NCI-H774 (cell line): ENCODE data around the gene HBA2.
"Not testable (repeated sequence)": the region's sequence is repeated elsewhere in the genome, so short reads cannot be mapped to it uniquely, and the experiment has no call there.

Source experiments
- DNase-seq: peaks from one replicate; lab custom pipeline; 2025; lab: John Stamatoyannopoulos, UW

The HBA2 gene

GRCh38 chr16:175011-175949, 2.6 kb downstream of the HBA2 start:
- no peak for DNase-seq

GRCh38 chr16:176006-176405, 3.3 kb downstream of the HBA2 start:
- DNase-seq = not testable (repeated sequence)

GRCh38 chr16:176477-177382, 4.1 kb downstream of the HBA2 start, which contains the start of gene HBA1:
Gene HBA1 (plus strand): TSS chr16:176680. CDS start chr16:176717, 37 bp downstream.
- DNase-seq = not testable (repeated sequence)

GRCh38 chr16:177394-177822, 4.7 kb downstream of the HBA2 start:
- no peak for DNase-seq

GRCh38 chr16:177981-178667, 5.4 kb downstream of the HBA2 start:
- no peak for DNase-seq

- no peak for DNase-seq
Measured at GRCh38 chr16:178668-179015, 6.0 kb downstream of the HBA2 start.

- no peak for DNase-seq
Measured at GRCh38 chr16:179211-180092, 6.8 kb downstream of the HBA2 start.

- DNase-seq = no peak
Measured at GRCh38 chr16:180101-180675, 7.5 kb downstream of the HBA2 start, which contains the start of gene HBQ1. Gene HBQ1 (plus strand): TSS chr16:180459. CDS start chr16:180487, 28 bp downstream.

- DNase-seq = peak; percentile 31
Measured at GRCh38 chr16:180681-181564, 8.2 kb downstream of the HBA2 start.

- DNase-seq = no peak
Measured at GRCh38 chr16:181565-182021, 8.9 kb downstream of the HBA2 start.

GRCh38 chr16:183005-183404, 10.3 kb downstream of the HBA2 start:
- DNase-seq = no peak

- no peak for DNase-seq
Measured at GRCh38 chr16:185213-185612, 12.5 kb downstream of the HBA2 start.

- no peak for DNase-seq
Measured at GRCh38 chr16:185691-186090, 13.0 kb downstream of the HBA2 start.

GRCh38 chr16:187330-187729, 14.7 kb downstream of the HBA2 start:
- DNase-seq = no peak

- DNase-seq = no peak
Measured at GRCh38 chr16:188674-189073, 16.0 kb downstream of the HBA2 start.

GRCh38 chr16:189604-190186, 17.0 kb downstream of the HBA2 start:
- DNase-seq = no peak

GRCh38 chr16:191831-192230, 19.2 kb downstream of the HBA2 start:
- DNase-seq = no peak

GRCh38 chr16:192686-193085, 20.0 kb downstream of the HBA2 start:
- DNase-seq = no peak

GRCh38 chr16:193441-193840, 20.8 kb downstream of the HBA2 start:
- DNase-seq = no peak
